Calu3 (cell line): ENCODE data around the gene GMDS. TPM values are rescaled to one million over a fixed set of nuclear protein-coding genes. Genes with fewer than 3 reads are reported as not detected.

Experiments
- BruUV-seq: library from RNA; stranded (reverse); fragments of 400-500 nt; replicated peaks from 2 replicates; lab custom pipeline; 2021; lab: Mats Ljungman, UMichigan
- CTCF ChIA-PET: fragments of 300-600 bp; sonication (Branson Sonifier 250); formaldehyde crosslinking; loops from one replicate; lab custom pipeline; 2022; ENCODE audit warnings: antibody characterized with exemption; lab: Charles Lee
- DNase-seq: peaks from one replicate; pipeline ENCODE4 v3.0.0; 2022
- H3K27ac Mint-ChIP-seq: one replicate; pipeline ENCODE4 v1.8.0; 2022; ENCODE audit warnings: mixed read lengths; ENCODE audit not compliant: unreplicated experiment
- H3K27me3 Mint-ChIP-seq: one replicate; pipeline ENCODE4 v1.8.0; 2022; ENCODE audit warnings: mixed read lengths; ENCODE audit not compliant: unreplicated experiment
- H3K36me3 Mint-ChIP-seq: one replicate; pipeline ENCODE4 v1.8.0; 2022; ENCODE audit warnings: mild to moderate bottlenecking, moderate library complexity, mixed read lengths; ENCODE audit not compliant: insufficient read depth, unreplicated experiment
- H3K4me1 Mint-ChIP-seq: one replicate; pipeline ENCODE4 v1.8.0; 2022; ENCODE audit warnings: mild to moderate bottlenecking, low read depth, mixed read lengths; ENCODE audit not compliant: unreplicated experiment
- H3K4me3 Mint-ChIP-seq: one replicate; pipeline ENCODE4 v1.8.0; 2022; ENCODE audit warnings: mild to moderate bottlenecking, low read depth, moderate library complexity, mixed read lengths; ENCODE audit not compliant: unreplicated experiment
- H3K9me3 Mint-ChIP-seq: one replicate; pipeline ENCODE4 v1.8.0; 2022; ENCODE audit warnings: low read depth, mixed read lengths; ENCODE audit not compliant: unreplicated experiment
- intact Hi-C: fragments of 100-400 bp; cut with micrococcal nuclease; formaldehyde crosslinking; loops from one replicate; pipeline ENCODE4 v1.10.0; 2022; ENCODE audit not compliant: unreplicated experiment
- total RNA-seq: library from RNA; stranded (reverse); gene quantifications from 2 replicates; pipeline ENCODE4 v1.2.3, GENCODE V29; 2022
- TF ChIP-seq, protein P1 (sequence below): fragments of 200-600 bp; IDR thresholded peaks from one replicate; pipeline ENCODE4 v1.8.0; 2022; ENCODE audit warnings: antibody characterized with exemption; ENCODE audit not compliant: unreplicated experiment

The GMDS gene
- total RNA-seq, 1 experiment from 2014 or later = 58.2 TPM

DNA sequence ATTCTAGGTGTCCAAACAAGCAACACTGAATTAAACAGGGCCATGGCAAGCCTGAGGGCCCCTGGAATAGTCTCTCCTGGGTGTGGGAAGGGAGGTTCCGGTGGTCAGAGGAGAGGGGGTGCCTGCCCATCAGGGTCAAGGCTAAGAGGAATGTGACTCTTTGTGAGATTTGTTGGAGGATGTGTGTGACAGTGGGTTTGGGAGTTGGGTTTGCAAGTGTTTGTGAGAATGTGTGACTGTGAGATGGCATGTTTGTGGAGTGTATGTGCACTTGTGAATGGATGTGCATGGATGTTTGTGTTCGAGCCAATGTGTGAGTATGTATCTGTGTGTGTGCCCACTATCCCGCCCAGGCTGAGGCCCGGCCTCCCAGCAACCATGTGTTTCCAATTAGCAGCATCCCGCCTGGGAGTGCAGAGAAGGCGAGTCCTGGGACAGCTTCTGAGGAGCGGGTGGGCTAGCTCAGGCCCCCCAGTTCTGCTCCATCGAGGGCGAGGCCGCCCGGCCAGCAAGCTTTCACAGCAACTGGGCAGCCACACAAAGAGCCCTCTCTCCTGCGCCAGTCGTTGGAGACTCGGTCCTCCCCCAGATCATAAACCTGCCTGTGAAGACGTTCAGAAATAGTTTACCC is 623.1 kb downstream of the GMDS start:
- Mint-ChIP-seq H3K36me3 (peaks cover 2% of the 10 kb centered on the region), H3K27me3 (no peaks in the 10 kb centered on the region), H3K4me1 (no peaks in the 10 kb centered on the region), H3K27ac (no peak overlapping the region), H3K9me3 (no peaks in the 10 kb centered on the region), H3K4me3 (no peak overlapping the region)
- intact Hi-C loops = no loop called here
- TF ChIP-seq, protein P1, sequence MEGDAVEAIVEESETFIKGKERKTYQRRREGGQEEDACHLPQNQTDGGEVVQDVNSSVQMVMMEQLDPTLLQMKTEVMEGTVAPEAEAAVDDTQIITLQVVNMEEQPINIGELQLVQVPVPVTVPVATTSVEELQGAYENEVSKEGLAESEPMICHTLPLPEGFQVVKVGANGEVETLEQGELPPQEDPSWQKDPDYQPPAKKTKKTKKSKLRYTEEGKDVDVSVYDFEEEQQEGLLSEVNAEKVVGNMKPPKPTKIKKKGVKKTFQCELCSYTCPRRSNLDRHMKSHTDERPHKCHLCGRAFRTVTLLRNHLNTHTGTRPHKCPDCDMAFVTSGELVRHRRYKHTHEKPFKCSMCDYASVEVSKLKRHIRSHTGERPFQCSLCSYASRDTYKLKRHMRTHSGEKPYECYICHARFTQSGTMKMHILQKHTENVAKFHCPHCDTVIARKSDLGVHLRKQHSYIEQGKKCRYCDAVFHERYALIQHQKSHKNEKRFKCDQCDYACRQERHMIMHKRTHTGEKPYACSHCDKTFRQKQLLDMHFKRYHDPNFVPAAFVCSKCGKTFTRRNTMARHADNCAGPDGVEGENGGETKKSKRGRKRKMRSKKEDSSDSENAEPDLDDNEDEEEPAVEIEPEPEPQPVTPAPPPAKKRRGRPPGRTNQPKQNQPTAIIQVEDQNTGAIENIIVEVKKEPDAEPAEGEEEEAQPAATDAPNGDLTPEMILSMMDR = no peak
- CTCF ChIA-PET = no interaction called here
- DNase-seq = no peak
- no TSS peak for BruUV-seq

DNA sequence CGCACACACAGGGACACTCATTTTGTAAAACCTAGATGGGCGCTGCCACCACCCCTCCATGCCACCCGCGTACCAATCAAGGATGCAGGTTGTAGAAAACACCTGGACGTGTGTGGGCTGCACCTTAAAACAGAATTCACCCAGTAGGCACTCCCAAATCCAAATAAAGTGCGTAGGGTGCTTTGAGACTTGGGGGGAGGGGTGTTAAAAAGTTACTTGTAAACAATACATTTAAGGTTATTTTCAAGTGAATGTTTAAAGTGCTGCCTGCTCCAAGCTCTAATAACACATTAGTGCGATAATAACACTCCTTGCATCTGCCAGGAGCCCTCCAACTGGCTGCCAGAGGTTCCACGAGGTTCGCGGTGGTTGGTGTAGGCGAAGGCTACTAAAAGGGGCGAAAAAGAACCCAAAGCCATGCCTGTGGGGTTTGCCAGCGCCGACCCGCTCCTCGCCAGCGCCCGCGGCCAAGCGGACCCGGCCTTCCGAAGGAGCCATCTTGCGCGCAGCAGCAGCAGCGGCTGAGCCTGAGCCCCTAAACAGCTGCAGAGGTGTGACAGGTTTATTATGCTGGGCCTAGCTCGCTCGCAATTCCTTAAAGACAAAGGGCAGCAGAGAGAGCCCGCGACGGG is 624.2 kb downstream of the GMDS start:
- no TSS peak for BruUV-seq
- TF ChIP-seq, protein P1 = no peak
- CTCF ChIA-PET = no interaction called here
- no peak overlapping the region for H3K4me3 Mint-ChIP-seq
- H3K36me3 Mint-ChIP-seq = peaks cover 3% of the 10 kb centered on the region
- no peaks in the 10 kb centered on the region for H3K27me3 Mint-ChIP-seq
- DNase-seq = no peak
- H3K9me3 Mint-ChIP-seq = no peaks in the 10 kb centered on the region
- intact Hi-C loops = no loop called here
- H3K27ac Mint-ChIP-seq = no peak overlapping the region
- H3K4me1 Mint-ChIP-seq = no peaks in the 10 kb centered on the region

DNA sequence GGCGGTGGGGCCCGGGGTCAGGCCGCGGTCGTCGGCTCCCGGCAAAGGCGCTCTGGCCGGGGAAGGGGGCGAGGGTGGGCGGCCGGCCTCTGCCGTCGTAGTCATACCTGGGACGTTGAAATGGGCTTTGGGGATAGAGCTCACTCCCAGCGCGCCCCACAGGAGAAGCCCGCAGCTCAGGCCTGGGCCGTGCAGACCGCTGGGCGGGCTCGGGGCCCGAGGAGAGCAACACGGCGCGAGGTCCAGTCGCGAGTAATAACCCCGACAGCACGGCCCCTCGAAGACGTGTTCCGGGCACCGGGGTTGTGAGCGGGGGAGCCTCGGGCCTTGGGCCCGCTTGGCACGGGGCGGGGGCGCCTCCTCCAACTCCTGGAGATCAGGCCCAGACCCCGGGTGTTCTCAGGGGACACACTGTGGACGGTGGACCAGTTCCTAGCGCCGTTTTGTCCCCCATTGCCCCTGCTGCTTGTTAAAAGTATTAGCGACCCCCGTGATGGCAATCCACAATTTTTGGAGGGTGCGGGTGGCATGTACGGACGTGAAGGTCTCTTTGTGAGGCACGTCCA is 624.8 kb downstream of the GMDS start:
- Mint-ChIP-seq H3K27me3 (no peaks in the 10 kb centered on the region), H3K27ac (no peak overlapping the region), H3K4me3 (no peak overlapping the region), H3K9me3 (no peaks in the 10 kb centered on the region), H3K4me1 (no peaks in the 10 kb centered on the region), H3K36me3 (peaks cover 3% of the 10 kb centered on the region)
- CTCF ChIA-PET = no interaction called here
- TF ChIP-seq, protein P1 = no peak
- BruUV-seq = no TSS peak
- intact Hi-C loops = no loop called here
- no peak for DNase-seq

DNA sequence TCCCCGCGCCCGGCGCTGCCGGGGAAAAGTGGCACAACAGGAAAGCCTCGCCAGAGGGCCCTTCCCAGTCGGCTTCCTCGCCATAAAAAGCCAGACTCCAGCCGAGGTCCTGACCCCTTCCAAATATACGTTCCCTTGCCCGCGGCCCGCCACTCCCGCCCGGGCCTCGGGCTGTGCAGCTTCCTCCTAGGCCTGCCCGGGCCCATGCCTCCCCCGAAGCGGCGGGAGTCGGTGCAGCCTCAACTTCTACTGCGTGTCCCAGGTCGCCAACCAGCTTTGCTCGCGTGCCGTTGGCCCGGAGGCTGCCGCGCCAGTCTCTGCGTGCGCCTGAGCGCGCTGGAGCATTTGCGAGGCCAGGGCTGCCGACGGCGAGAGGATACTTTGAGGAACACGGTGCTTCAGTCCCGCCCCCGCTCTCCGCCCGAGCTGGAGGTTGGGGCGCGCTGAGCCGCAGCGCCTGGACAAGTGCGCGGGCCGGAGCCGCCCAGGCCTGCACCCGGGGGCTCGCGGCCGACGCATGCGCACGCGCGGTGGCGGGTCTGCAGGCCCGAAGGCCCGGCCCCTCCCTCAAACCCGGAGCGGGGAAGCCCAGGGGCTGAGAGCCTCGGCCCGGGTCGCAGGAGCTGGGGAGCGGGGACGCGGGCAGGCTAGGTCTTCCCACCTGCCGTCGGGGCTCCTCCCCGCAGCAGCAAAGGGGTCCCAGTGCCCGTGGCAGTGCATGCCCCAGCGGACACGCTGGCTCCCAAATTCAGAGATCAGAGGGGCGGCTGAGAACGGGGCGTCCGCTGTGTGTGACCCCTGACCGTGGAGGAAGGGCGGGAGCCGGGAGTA is 625.5 kb downstream of the GMDS start:
- no peak overlapping the region for H3K4me3 Mint-ChIP-seq
- BruUV-seq = no TSS peak
- DNase-seq = no peak
- no peaks in the 10 kb centered on the region for H3K9me3 Mint-ChIP-seq
- H3K4me1 Mint-ChIP-seq = no peaks in the 10 kb centered on the region
- no peaks in the 10 kb centered on the region for H3K27me3 Mint-ChIP-seq
- H3K27ac Mint-ChIP-seq = no peak overlapping the region
- H3K36me3 Mint-ChIP-seq = peaks cover 3% of the 10 kb centered on the region
- TF ChIP-seq, protein P1 = no peak
- CTCF ChIA-PET = no interaction called here
- intact Hi-C loops = no loop called here
